Kidney glomerular epithelial cell (primary cell): ENCODE data around the gene PPP1R26.

Experiments used
- DNase-seq: peaks from one replicate; lab custom pipeline; 2025; lab: John Stamatoyannopoulos, UW

Gene PPP1R26

GRCh38 chr9:135464181-135464580, 15.4 kb upstream of the PPP1R26 start:
- no peak for DNase-seq

- DNase-seq: no peak
Measured at GRCh38 chr9:135468854-135469521, 10.6 kb upstream of the PPP1R26 start.

DNA sequence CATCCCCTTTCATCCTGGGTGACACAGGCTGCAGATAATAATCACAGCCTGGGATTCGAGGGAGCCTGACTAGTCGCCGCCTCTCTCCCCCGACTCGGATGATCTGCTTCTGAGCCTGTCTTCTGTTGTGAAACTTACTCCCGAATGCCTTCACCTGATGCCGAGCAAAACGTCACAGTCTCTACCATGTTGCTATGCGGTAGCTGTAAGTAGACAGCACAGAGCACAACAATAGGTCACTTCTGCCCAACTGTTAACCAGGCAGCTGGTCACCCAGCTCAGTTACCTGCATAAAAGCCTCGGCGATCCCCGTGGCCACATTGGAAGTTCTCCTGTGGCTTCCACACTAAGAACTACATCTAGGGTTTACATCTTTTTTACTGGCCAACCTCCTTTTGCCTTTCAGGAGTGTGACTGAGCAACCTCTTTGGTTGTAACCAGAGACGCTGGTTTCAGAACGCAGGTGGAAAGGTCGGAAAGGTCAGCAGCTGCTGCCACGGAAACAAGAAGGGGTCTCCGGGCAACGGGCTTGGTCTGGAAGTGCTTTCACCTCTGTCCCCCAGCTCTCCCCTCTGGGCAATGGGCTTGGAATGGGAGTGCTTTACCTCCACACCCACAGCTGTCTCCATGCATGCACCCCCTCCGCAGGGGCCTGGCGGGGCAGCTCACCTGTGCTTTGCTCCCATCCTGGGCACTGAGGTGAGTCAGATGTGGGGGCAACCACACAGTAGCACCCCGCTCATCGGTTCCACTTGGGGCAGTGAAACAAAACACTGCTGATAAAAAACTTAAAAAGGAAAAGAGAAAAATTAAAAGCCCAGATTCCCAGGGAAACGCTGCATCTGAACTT, 7.6 kb upstream of the PPP1R26 start:
- DNase-seq: no peak

GRCh38 chr9:135473972-135474543, 5.5 kb upstream of the PPP1R26 start:
- DNase-seq: no peak

- DNase-seq: no peak
Measured at GRCh38 chr9:135474915-135475314, 4.7 kb upstream of the PPP1R26 start.

DNA sequence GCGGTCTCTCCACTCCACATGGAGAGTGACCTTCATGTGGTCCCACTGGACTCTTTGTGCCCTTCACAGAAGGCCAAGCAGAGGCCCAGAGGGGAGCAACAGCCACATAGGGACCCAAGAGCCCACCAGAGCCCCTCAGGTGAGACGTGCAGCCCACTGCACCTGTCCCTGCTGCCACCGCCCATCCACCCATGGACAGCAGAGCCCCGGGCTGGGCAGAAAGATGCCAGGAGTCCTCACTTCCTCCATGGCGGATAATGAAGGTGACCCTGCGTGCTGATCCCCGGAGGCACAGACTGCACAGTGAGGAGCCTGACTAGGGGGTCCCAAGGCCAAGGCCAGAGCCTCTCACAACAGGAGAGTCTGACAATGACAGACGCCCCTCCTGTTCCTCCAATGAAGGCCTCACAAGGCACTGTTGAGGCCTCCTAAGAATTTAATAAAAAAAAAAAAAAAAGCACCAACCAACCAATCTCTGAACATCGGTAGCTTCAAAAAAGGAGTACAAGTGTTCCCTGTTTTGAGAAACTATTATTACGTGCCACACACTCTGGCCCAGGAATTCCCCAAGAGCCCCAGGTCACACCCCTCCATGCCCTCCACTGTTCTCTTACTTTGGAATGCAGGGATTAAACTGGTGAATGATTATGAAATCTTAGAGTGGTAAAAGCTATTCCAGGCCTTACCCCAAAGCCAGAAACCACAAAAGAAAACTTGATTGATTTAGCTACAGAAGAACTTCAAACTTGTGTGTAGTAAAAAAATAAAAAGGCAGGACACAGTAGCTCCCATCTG, 2.8 kb upstream of the PPP1R26 start:
- no peak for DNase-seq

DNA sequence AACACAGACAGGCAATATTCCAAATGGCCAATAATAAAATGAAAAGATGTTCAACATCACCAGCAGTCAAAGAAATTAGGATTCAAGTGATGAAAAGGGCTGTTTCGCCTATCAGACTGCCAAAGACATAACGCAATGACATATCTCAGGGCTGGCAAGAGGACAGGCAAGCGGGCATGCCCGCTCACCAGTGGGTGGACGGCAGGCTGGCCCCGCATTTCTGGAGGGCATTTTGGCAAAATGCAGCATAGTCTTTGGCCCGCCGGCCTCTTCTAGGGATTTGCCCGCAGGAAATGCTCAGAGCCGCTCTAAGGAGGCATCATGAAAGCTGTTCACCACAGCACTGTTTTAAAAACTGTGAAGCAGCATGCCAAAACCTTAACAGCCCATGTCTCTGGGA, 1.4 kb upstream of the PPP1R26 start:
- no peak for DNase-seq

DNA sequence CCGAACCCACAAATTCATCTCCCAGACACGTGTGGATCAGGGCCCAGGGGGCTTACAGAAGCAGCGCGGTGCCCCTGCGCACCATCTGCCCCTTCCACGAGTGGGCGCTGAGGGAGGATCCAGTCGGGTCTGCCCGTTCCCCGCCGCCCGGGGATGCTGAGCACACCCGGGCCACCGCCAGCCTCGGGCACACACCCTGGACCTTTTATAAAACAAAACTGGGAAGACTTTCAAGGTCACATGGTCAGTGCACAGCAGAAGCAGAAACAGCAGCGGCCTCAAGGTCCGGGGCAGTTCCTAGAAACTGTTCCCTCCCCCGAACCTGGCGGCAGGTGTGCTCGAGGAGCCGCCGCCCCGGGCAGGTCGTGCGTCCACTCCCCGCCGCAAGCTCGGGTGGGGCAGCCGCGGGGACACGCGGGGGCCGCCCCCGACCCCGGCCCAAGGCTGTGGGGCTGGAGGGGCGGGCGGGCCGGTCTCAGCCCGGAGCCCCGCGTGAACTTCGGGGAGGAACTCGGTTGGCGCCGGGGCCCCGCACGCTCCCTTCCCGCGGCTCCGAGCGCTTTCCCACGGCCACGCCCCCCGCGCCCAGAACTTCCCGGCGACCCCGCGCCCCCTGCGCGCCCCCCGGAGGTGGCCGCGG, 633 bp upstream of the PPP1R26 start:
- DNase-seq: no peak

- DNase-seq: no peak
Measured at GRCh38 chr9:135480071-135480939, 723 bp downstream of the PPP1R26 start.

DNA sequence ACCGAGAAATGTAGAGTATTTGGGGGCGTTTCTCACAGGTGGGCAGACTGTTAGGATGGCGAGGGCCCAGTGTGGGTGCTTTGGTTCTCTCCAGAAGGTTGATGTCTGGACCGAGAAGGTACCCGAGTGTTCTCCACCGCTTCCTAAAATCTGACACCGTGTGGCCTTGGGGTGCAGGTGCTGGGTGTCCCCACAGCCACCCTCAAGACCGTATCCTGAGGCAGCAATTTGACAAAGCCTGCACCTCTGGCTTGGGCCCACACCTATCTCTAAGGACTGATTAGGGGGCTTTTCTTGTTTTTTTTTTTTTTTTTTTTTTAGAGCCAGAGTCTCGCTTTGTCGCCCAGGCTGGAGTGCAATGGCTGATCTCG, 1.3 kb downstream of the PPP1R26 start:
- DNase-seq: no peak

DNA sequence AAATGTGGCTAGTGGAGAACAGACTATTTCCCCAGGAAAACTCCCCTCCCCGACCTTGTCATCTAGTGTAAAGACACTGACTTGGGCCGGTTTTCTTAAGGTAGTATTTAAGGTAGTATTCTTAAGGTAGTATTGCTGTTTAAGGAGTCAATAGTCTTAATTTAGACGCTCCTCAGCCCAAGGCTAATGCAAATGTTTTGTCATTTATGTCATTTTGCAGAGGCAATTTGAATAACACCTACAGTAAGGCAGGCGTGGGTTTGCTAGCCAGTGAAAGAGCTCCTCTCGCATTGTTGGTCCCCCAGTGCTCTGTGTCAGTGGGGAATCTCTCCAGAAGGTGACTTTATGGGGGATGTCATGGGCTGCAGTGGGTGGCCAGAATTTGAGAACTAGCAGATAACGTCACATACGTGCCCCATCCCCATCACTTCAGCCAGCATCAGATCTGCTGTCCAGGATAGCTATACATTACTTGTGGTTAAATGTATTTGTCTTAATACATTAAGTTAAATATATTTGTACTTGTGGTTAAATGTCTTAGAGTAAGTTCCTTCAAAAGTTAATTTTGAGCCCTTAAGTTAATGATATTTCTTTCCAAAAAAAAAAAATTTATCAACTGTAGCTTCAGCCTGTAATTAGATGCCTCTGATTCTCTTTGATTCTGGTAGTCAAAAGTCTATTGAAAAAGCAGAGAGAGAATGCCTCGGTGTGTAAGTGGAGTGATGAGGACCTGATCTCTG, 2.6 kb downstream of the PPP1R26 start:
- no peak for DNase-seq

- no peak for DNase-seq
Measured at GRCh38 chr9:135484460-135485277, 5.1 kb downstream of the PPP1R26 start.

- no peak for DNase-seq
Measured at GRCh38 chr9:135485385-135485784, 5.8 kb downstream of the PPP1R26 start.

DNA sequence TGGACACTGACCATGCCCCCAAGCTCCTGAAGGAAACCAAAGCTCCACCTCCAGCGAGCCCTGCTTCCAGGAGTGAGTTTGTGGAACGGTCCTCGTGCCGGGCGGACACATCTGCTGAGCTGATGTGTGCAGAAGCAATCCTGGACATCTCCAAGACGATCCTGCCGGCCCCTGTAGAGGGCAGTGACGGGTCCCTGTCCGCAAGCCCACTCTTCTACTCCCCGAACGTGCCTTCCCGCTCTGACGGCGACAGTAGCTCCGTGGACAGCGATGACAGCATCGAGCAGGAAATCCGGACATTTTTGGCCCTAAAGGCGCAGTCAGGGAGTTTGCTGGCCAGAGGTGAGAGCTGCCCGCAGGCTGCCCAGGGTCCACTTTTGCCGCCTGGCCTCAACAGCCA, 6.2 kb downstream of the PPP1R26 start:
- no peak for DNase-seq

GRCh38 chr9:135486267-135487065, 6.9 kb downstream of the PPP1R26 start:
- DNase-seq: no peak

DNA sequence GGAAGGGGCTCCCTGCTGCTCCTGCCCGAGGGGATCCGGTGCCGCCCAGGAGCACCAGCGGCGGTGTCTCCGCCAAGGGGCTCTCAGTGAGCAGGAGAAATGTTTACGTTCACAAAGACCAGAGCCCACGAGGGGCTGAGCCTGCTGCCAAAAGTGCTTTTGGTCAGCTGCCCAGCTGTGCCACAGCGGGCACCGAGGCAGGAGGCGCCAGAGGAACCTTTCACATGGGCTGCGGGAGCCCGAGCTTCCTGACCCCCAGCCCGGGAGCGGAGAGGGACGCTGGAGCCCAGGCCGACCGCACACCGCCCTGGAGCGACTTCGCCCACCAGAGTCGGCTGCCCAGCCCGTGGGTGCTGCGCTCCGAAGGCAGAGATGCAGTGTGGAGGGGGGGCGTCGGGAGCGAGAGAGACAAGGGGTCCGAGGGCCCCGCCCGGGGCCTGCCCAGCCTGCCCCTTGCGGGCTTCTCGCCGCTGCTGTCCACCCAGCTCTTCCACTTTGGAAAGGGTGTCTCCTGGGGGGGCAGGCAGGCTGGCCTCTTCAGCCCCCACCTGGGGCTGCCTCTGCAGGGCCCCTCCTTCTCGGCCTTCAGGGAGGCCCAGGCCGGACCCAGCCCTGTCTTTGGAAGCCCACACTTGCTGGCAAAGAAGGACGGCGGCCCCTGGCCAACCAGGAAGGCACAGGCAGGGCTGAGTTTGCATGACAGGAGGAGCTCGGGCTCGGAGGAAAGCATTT, 7.9 kb downstream of the PPP1R26 start:
- no peak for DNase-seq

DNA sequence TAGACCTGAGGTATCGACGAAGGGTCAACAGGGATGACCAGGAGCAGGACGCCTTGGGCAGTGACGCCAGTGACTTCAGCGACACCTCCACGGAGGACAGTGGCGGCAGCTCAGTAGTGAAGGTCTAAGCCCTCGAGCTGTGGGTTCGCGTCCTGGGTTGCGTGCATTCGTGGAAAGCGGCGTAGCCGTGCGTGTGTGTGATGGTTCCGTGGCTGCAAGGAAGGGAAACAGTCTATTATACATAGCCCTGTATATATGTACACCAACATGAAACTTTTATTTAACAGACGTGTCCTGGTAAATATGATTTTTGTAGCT, 8.4 kb downstream of the PPP1R26 start:
- DNase-seq: no peak

GRCh38 chr9:135488527-135488926, 8.9 kb downstream of the PPP1R26 start:
- DNase-seq: no peak
